GM12878 (cell line): ENCODE measurements around the gene MYO9B. TPM values are rescaled to one million over a fixed set of nuclear protein-coding genes. Genes with fewer than 3 reads are reported as not detected.

Source experiments
- ATAC-seq: fragments of 200-7000 bp; cut with Tn5 transposase; 3 replicates; pipeline ENCODE4 v1.9.1; 2020; ENCODE audit warnings: mild to moderate bottlenecking, moderate library complexity
- BruUV-seq: library from RNA; stranded (reverse); fragments of 400-500 nt; replicated peaks from 2 replicates; lab custom pipeline; 2021; lab: Mats Ljungman, UMichigan
- CTCF ChIA-PET: fragments of 300-600 bp; sonication (Branson Sonifier 250); formaldehyde crosslinking; extraction: SDS; loops from one replicate; lab custom pipeline; 2021; ENCODE audit warnings: inconsistent platforms; lab: Yijun Ruan, JAX
- POLR2A ChIA-PET: fragments of 350-600 bp; formaldehyde crosslinking; extraction: SDS; loops from one replicate; lab custom pipeline; 2021; ENCODE audit warnings: inconsistent platforms; lab: Charles Lee
- RAD21 ChIA-PET: fragments of 300-600 bp; sonication (Branson Sonifier 250); formaldehyde crosslinking; loops from one replicate; lab custom pipeline; 2023; ENCODE audit warnings: antibody characterized with exemption; ENCODE audit not compliant: unreplicated experiment; lab: Charles Lee
- SMC1A ChIA-PET: fragments of 300-600 bp; sonication (Branson Sonifier 250); formaldehyde crosslinking; loops from one replicate; lab custom pipeline; 2023; ENCODE audit not compliant: unreplicated experiment, uncharacterized antibody; lab: Charles Lee
- DNase-seq: peaks from one replicate; pipeline ENCODE4 v3.0.0-alpha.2; 2011; ENCODE audit warnings: low read depth, low spot score
- FAIRE-seq: peaks from 3 replicates; lab custom pipeline; 2011; peaks lifted over from hg19 to GRCh38; lab: Jason Lieb, UNC
- H2AFZ ChIP-seq: 2 replicates; pipeline ENCODE4 v1.6.0; 2011; ENCODE audit warnings: low read depth, low read length, control low read depth; ENCODE audit not compliant: control insufficient read depth
- H3K27ac ChIP-seq: 2 replicates; pipeline ENCODE4 v1.5.1; 2011; ENCODE audit warnings: control low read depth; ENCODE audit not compliant: control insufficient read depth, insufficient read depth
- H3K27me3 ChIP-seq, 2 experiments: replicated peaks in 1 of 2; 2 replicates each; pipeline versions ENCODE4 v1.6.0 to v1.6.1; 2011; ENCODE audit warnings: low read length in 1 of 2; ENCODE audit not compliant: control insufficient read depth in 2 of 2, insufficient read depth in 2 of 2
- H3K36me3 ChIP-seq, 2 experiments: 2 replicates each; pipeline ENCODE4 v1.5.1; 2011; ENCODE audit warnings: low read length in 1 of 2; ENCODE audit not compliant: control insufficient read depth in 2 of 2, insufficient read depth in 2 of 2
- H3K4me1 ChIP-seq: 2 replicates; pipeline ENCODE4 v1.6.1; 2011; ENCODE audit warnings: mild to moderate bottlenecking, low read length, moderate library complexity, mixed read lengths; ENCODE audit not compliant: control insufficient read depth, insufficient read depth
- H3K4me2 ChIP-seq: 2 replicates; pipeline ENCODE4 v1.6.0; 2011; ENCODE audit warnings: control low read depth; ENCODE audit not compliant: control insufficient read depth, insufficient read depth
- H3K4me3 ChIP-seq: fragments of 200-600 bp; sonication (generic); 2 replicates; pipeline ENCODE4 v1.5.1; 2016
- H3K79me2 ChIP-seq: 2 replicates; pipeline ENCODE4 v1.6.0; 2011; ENCODE audit warnings: low read length; ENCODE audit not compliant: control insufficient read depth, insufficient read depth
- H3K9ac ChIP-seq: 2 replicates; pipeline ENCODE4 v1.8.0; 2011; ENCODE audit warnings: low read length, control low read depth, mixed read lengths; ENCODE audit not compliant: control insufficient read depth, insufficient read depth
- H3K9me3 ChIP-seq: replicated peaks from 3 replicates; pipeline ENCODE4 v1.5.1; 2011; ENCODE audit warnings: mild to moderate bottlenecking, low read length; ENCODE audit not compliant: control insufficient read depth, insufficient read depth
- H4K20me1 ChIP-seq: 2 replicates; pipeline ENCODE4 v1.6.0; 2011; ENCODE audit not compliant: control insufficient read depth, insufficient read depth
- BRCA1 ChIP-seq: IDR thresholded peaks from 2 replicates; pipeline ENCODE4 v1.6.1; 2011; ENCODE audit warnings: low read depth, low read length, improper control_type of control experiment
- CBX3 ChIP-seq: fragments of 200-600 bp; sonication (generic); IDR thresholded peaks from 2 replicates; pipeline ENCODE4 v1.6.1; 2016; ENCODE audit warnings: low read depth, borderline replicate concordance
- JUND ChIP-seq: IDR thresholded peaks from 2 replicates; pipeline ENCODE4 v1.6.1; 2012; ENCODE audit warnings: low read depth, mild to moderate bottlenecking, low read length, improper control_type of control experiment, moderate library complexity
- MEF2B ChIP-seq: fragments of 450-650 bp; IDR thresholded peaks from 2 replicates; pipeline ENCODE4 v1.6.1; 2018; ENCODE audit warnings: mild to moderate bottlenecking, moderate library complexity; ENCODE audit not compliant: partially characterized antibody, poor library complexity, severe bottlenecking
- NFIC ChIP-seq: IDR thresholded peaks from 2 replicates; pipeline ENCODE4 v1.6.1; 2012; ENCODE audit warnings: low read depth, mild to moderate bottlenecking, inconsistent platforms, low read length, moderate library complexity
- TCF12 ChIP-seq: IDR thresholded peaks from 2 replicates; pipeline ENCODE4 v1.6.1; 2011; ENCODE audit warnings: low read depth, mild to moderate bottlenecking, low read length
- ZNF592 ChIP-seq: fragments of 450-650 bp; IDR thresholded peaks from 2 replicates; pipeline ENCODE4 v1.6.1; 2017; ENCODE audit warnings: mild to moderate bottlenecking, moderate library complexity
- WGBS: methylation state at CpG from one replicate; pipeline ENCODE4 v1.1.6; 2016; ENCODE audit warnings: low lambda C conversion rate; ENCODE audit not compliant: insufficient replicate concordance, insufficient coverage; ENCODE audit errors: missing lambda C conversion rate; 5-methylcytosine and 5-hydroxymethylcytosine counted together
- in situ Hi-C: fragments of 300-500 bp; cut with MboI; formaldehyde crosslinking; loops from 9 replicates; pipeline ENCODE4 v1.14.3; 2018; ENCODE audit warnings: mixed read lengths
- intact Hi-C: fragments of 100-400 bp; cut with micrococcal nuclease; formaldehyde crosslinking; loops from one replicate; pipeline ENCODE4 v1.14.2; 2022; ENCODE audit not compliant: unreplicated experiment
- polyA plus RNA-seq, 11 experiments: library from polyadenylated mRNA; depleted of rRNA in 4 of 11; unstranded in 6 of 11; stranded (reverse) in 5 of 11; fragments of >200 nt; fragmentation: Nextera tagmentation in 4 of 11; fragmentation: Illumina TruSeq in 1 of 11; extraction: Ambion mirVana in 4 of 11; extraction: Trizol in 1 of 11; gene quantifications; 1 replicate in 1 of 11; 2 replicates in 10 of 11; pipeline versions ENCODE4 v1.2.1 to v1.2.3, GENCODE V29; 2011 to 2016; ENCODE audit warnings: inconsistent platforms in 2 of 11, missing spikeins in 2 of 11, low read depth in 1 of 11
- total RNA-seq, 4 experiments: library from RNA; depleted of rRNA in 3 of 4; stranded (reverse); fragments of >200 nt in 3 of 4; fragmentation: Illumina TruSeq in 1 of 4; extraction: Trizol in 1 of 4; gene quantifications; 2 replicates each; pipeline versions ENCODE4 v1.2.1 to v1.2.3, GENCODE V29; 2013 to 2021

MYO9B gene
- total and polyA plus RNA-seq, 10 of the 15 experiments (the other 5 are each of a cell fraction or from before 2014, with no cell fraction given) = 5.4 to 165 (median 45.8) TPM

- Histone ChIP-seq H3K27me3 (no peaks in the 10 kb centered on the region), H3K4me2 (no peak overlapping the region), H3K27ac (no peak overlapping the region), H3K9me3 (no peaks in the 10 kb centered on the region), H4K20me1 (no peaks in the 10 kb centered on the region), H3K36me3 (peaks cover 33 to 45% of the 10 kb centered on the region in 2 experiments), H3K4me3 (no peak overlapping the region), H3K4me1 (no peaks in the 10 kb centered on the region), H3K9ac (no peak overlapping the region), H2AFZ (no peak overlapping the region), H3K79me2 (no peaks in the 10 kb centered on the region)
- TF ChIP-seq CBX3 = no peak
- TF ChIP-seq MEF2B = no peak
- TF ChIP-seq BRCA1 = no peak
- no peak for TF ChIP-seq JUND
- no peak for TF ChIP-seq NFIC
- no peak for TF ChIP-seq TCF12
- TF ChIP-seq ZNF592 = no peak
- CTCF ChIA-PET = no interaction called here
- ATAC-seq (no peak), FAIRE-seq (no peak), DNase-seq (no peak)
- RAD21 ChIA-PET = no interaction called here
- SMC1A ChIA-PET = no interaction called here
- BruUV-seq = no TSS peak
- WGBS = 96% methylated on average over 5 of the region's 7 CpGs
- intact Hi-C loops (no loop called here), in situ Hi-C loops (no loop called here)
- POLR2A ChIA-PET = no interaction called here
Observed at GRCh38 chr19:17196610-17197009, 121.0 kb downstream of the MYO9B start.
